GM18907 (cell line): Measurements from ENCODE around the gene LARP4B.

Experiments
- ATAC-seq: cut with Tn5 transposase; IDR thresholded peaks from one replicate; pipeline ENCODE4 v1.9.1; 2021; ENCODE audit warnings: mild to moderate bottlenecking, moderate library complexity; ENCODE audit not compliant: unreplicated experiment

The LARP4B gene

GRCh38 chr10:811379-812175, 119.9 kb downstream of the LARP4B start:
- no peak for ATAC-seq

- no peak for ATAC-seq
Measured at GRCh38 chr10:810351-810846, 121.1 kb downstream of the LARP4B start.

- ATAC-seq = no peak
Measured at GRCh38 chr10:809671-810350, 121.7 kb downstream of the LARP4B start.

- ATAC-seq = no peak
Measured at GRCh38 chr10:807958-808353, 123.5 kb downstream of the LARP4B start.

GRCh38 chr10:807163-807957, 124.1 kb downstream of the LARP4B start:
- no peak for ATAC-seq

- no peak for ATAC-seq
Measured at GRCh38 chr10:806451-807162, 124.9 kb downstream of the LARP4B start.

- ATAC-seq = no peak
Measured at GRCh38 chr10:805620-806305, 125.7 kb downstream of the LARP4B start.

- no peak for ATAC-seq
Measured at GRCh38 chr10:804787-805619, 126.5 kb downstream of the LARP4B start.

- no peak for ATAC-seq
Measured at GRCh38 chr10:804191-804781, 127.2 kb downstream of the LARP4B start.

GRCh38 chr10:803041-803741, 128.3 kb downstream of the LARP4B start:
- no peak for ATAC-seq

- ATAC-seq = no peak
Measured at GRCh38 chr10:802506-802905, 129.0 kb downstream of the LARP4B start.

- no peak for ATAC-seq
Measured at GRCh38 chr10:797179-797578, 134.3 kb downstream of the LARP4B start.

- no peak for ATAC-seq
Measured at GRCh38 chr10:796233-796632, 135.3 kb downstream of the LARP4B start.

- no peak for ATAC-seq
Measured at GRCh38 chr10:794382-794956, 137.0 kb downstream of the LARP4B start.

- no peak for ATAC-seq
Measured at GRCh38 chr10:792792-793100, 138.8 kb downstream of the LARP4B start.

- ATAC-seq = no peak
Measured at GRCh38 chr10:792083-792791, 139.3 kb downstream of the LARP4B start.

GRCh38 chr10:791639-792038, 139.9 kb downstream of the LARP4B start:
- no peak for ATAC-seq
